Endothelial cell of umbilical vein (primary cell): ENCODE data around the gene SLC44A5. TPM values are rescaled to one million over a fixed set of nuclear protein-coding genes. Genes with fewer than 3 reads are reported as not detected.

Experiments used
- BruUV-seq: library from RNA; stranded (reverse); fragments of 400-500 nt; replicated peaks from 2 replicates; lab custom pipeline; 2021; lab: Mats Ljungman, UMichigan
- CTCF ChIA-PET: fragments of 300-600, 350-600 bp; sonication (Branson Sonifier 250); formaldehyde crosslinking; loops from one replicate; lab custom pipeline; 2021; ENCODE audit warnings: antibody characterized with exemption, inconsistent platforms; lab: Charles Lee
- POLR2A ChIA-PET: fragments of 300-600, 350-600 bp; sonication (Branson Sonifier 250); formaldehyde crosslinking; loops from one replicate; lab custom pipeline; 2021; ENCODE audit warnings: antibody characterized with exemption, inconsistent platforms; lab: Charles Lee
- DNase-seq: peaks from one replicate; pipeline ENCODE4 v3.0.0-alpha.2; 2011; ENCODE audit warnings: low read depth, low spot score
- FAIRE-seq: peaks from 2 replicates; lab custom pipeline; 2011; peaks lifted over from hg19 to GRCh38; lab: Jason Lieb, UNC
- H2AFZ ChIP-seq: 2 replicates; pipeline ENCODE4 v1.6.0; 2012; ENCODE audit warnings: low read depth, low read length, control low read depth, inconsistent platforms
- H3K27ac ChIP-seq: 2 replicates; pipeline ENCODE4 v1.5.1; 2011; ENCODE audit warnings: low read depth, mild to moderate bottlenecking, control low read depth, low read length, moderate library complexity; ENCODE audit not compliant: insufficient read depth
- H3K27me3 ChIP-seq, 2 experiments: 2 replicates each; pipeline versions ENCODE4 v1.6.0 to v1.6.1; 2011; ENCODE audit warnings: low read length in 2 of 2, mixed read lengths in 1 of 2; ENCODE audit not compliant: control insufficient read depth in 2 of 2, insufficient read depth in 2 of 2
- H3K36me3 ChIP-seq, 2 experiments: 2 replicates in 1 of 2; 3 replicates in 1 of 2; pipeline ENCODE4 v1.5.1; 2011; ENCODE audit warnings: low read length in 2 of 2, mild to moderate bottlenecking in 1 of 2, moderate library complexity in 1 of 2; ENCODE audit not compliant: control insufficient read depth in 2 of 2, insufficient read depth in 2 of 2; ENCODE audit errors: extremely low read depth in 1 of 2
- H3K4me1 ChIP-seq: 3 replicates; pipeline ENCODE4 v1.5.1; 2011; ENCODE audit warnings: mild to moderate bottlenecking, low read length; ENCODE audit not compliant: control insufficient read depth, insufficient read depth; ENCODE audit errors: extremely low read depth
- H3K4me2 ChIP-seq: 2 replicates; pipeline ENCODE4 v1.6.1; 2011; ENCODE audit warnings: low read length, control low read depth, mixed read lengths; ENCODE audit not compliant: insufficient read depth
- H3K4me3 ChIP-seq, 3 experiments: fragments of 200-600 bp in 1 of 3; sonication (generic), shearing (Covaris generic) in 1 of 3; replicated peaks in 1 of 3; 2 replicates each; pipeline ENCODE4 v1.5.1; 2011 to 2016; ENCODE audit warnings: control low read depth in 3 of 3, low read length in 3 of 3, mild to moderate bottlenecking in 2 of 3, inconsistent platforms in 1 of 3, low read depth in 1 of 3, moderate library complexity in 1 of 3; ENCODE audit not compliant: insufficient read depth in 1 of 3
- H3K79me2 ChIP-seq: 2 replicates; pipeline ENCODE4 v1.6.0; 2012; ENCODE audit warnings: low read length, inconsistent platforms; ENCODE audit not compliant: control insufficient read depth, insufficient read depth
- H3K9ac ChIP-seq: replicated peaks from 2 replicates; pipeline ENCODE3; 2011; ENCODE audit warnings: low read length, control low read depth; ENCODE audit not compliant: insufficient read depth; ENCODE audit errors: extremely low read depth
- H3K9me1 ChIP-seq: replicated peaks from 3 replicates; pipeline ENCODE4 v1.6.0; 2011; ENCODE audit warnings: mild to moderate bottlenecking, low read length; ENCODE audit not compliant: control insufficient read depth, insufficient read depth; ENCODE audit errors: extremely low read depth
- H3K9me3 ChIP-seq: replicated peaks from 2 replicates; pipeline ENCODE4 v1.5.1; 2012; ENCODE audit warnings: low read length, inconsistent platforms; ENCODE audit not compliant: control insufficient read depth, insufficient read depth
- H4K20me1 ChIP-seq: replicated peaks from 2 replicates; pipeline ENCODE3; 2011; ENCODE audit warnings: mild to moderate bottlenecking, low read length; ENCODE audit not compliant: control insufficient read depth, insufficient read depth; ENCODE audit errors: extremely low read depth
- CTCF ChIP-seq, 2 donors: IDR thresholded peaks; 1 replicate in 1 of 2; 2 replicates in 1 of 2; pipeline ENCODE4 v1.5.1; 2011; ENCODE audit warnings: low read length in 2 of 2, mild to moderate bottlenecking in 2 of 2, moderate library complexity in 2 of 2, control low read depth in 1 of 2, inconsistent platforms in 1 of 2, low read depth in 1 of 2; ENCODE audit not compliant: insufficient read depth in 1 of 2; ENCODE audit errors: extremely low read depth in 1 of 2
- EZH2 ChIP-seq: IDR thresholded peaks from 2 replicates; pipeline ENCODE4 v1.6.1; 2012; ENCODE audit warnings: borderline replicate concordance, low read depth, mild to moderate bottlenecking, moderate library complexity, low read length, inconsistent platforms; ENCODE audit not compliant: severe bottlenecking
- FOS ChIP-seq: IDR thresholded peaks from 2 replicates; pipeline ENCODE4 v1.6.1; 2011; ENCODE audit warnings: mild to moderate bottlenecking, low read length, moderate library complexity, borderline replicate concordance; ENCODE audit not compliant: insufficient read depth
- GATA2 ChIP-seq: IDR thresholded peaks from 2 replicates; pipeline ENCODE4 v1.7.0; 2011; ENCODE audit warnings: low read depth, mild to moderate bottlenecking, moderate library complexity, mixed read lengths, low read length; ENCODE audit not compliant: insufficient read length, insufficient read depth
- JUN ChIP-seq: IDR thresholded peaks from 2 replicates; pipeline ENCODE4 v1.6.1; 2011; ENCODE audit warnings: borderline replicate concordance, low read depth; ENCODE audit not compliant: insufficient read length, insufficient read depth
- MAX ChIP-seq: IDR thresholded peaks from 2 replicates; pipeline ENCODE4 v1.6.1; 2011; ENCODE audit not compliant: insufficient read depth, insufficient read length
- MYC ChIP-seq: IDR thresholded peaks from one replicate; pipeline ENCODE4 v1.6.1; 2011; ENCODE audit warnings: mild to moderate bottlenecking, low read depth, low read length
- POLR2A ChIP-seq: IDR thresholded peaks from 2 replicates; pipeline ENCODE4 v1.6.1; 2012; ENCODE audit warnings: low read depth, mild to moderate bottlenecking, control low read depth, low read length
- POLR2AphosphoS5 ChIP-seq: IDR thresholded peaks from 2 replicates; pipeline ENCODE4 v1.6.1; 2012; ENCODE audit warnings: low read depth, mild to moderate bottlenecking, control low read depth, low read length, moderate library complexity; ENCODE audit not compliant: insufficient read depth
- dilution Hi-C: fragments of 300-500 bp; cut with MboI; formaldehyde crosslinking; loops from one replicate; pipeline ENCODE4 v1.15.0; 2019; ENCODE audit warnings: low sequenced_read_pairs; ENCODE audit not compliant: extremely low pct_ligation_motif_present
- intact Hi-C: fragments of 100-400 bp; cut with micrococcal nuclease; formaldehyde crosslinking; loops from one replicate; pipeline ENCODE4 v1.10.0; 2022
- polyA plus RNA-seq, 4 experiments: library from polyadenylated mRNA; depleted of rRNA in 3 of 4; stranded (reverse) in 3 of 4; unstranded in 1 of 4; fragments of >200 nt; gene quantifications; 2 replicates each; pipeline versions ENCODE4 v1.2.1 to v1.2.3, GENCODE V29; 2011 to 2012; ENCODE audit warnings: missing spikeins in 1 of 4
- total RNA-seq: library from RNA; stranded (reverse); gene quantifications from 2 replicates; pipeline ENCODE4 v1.2.3, GENCODE V29; 2021

SLC44A5 gene
- total and polyA plus RNA-seq, 2 donors (not counting 3 experiments of a cell fraction or from before 2014, with no cell fraction given), result 1.6 to 3.2 TPM

- Histone ChIP-seq H3K9ac (no peak overlapping the region), H3K36me3 (no peaks in the 10 kb centered on the region), H3K4me3 (no peak overlapping the region), H2AFZ (no peak overlapping the region), H3K4me1 (no peaks in the 10 kb centered on the region), H4K20me1 (no peaks in the 10 kb centered on the region), H3K27ac (no peak overlapping the region), H3K27me3 (no peaks in the 10 kb centered on the region), H3K4me2 (no peak overlapping the region), H3K9me1 (no peaks in the 10 kb centered on the region), H3K79me2 (no peaks in the 10 kb centered on the region), H3K9me3 (no peaks in the 10 kb centered on the region)
- no peak for FAIRE-seq
- BruUV-seq, result no TSS peak
- intact Hi-C loops (no loop called here), dilution Hi-C loops (no loop called here)
- ChIA-PET POLR2A (no interaction called here), CTCF (no interaction called here)
- TF ChIP-seq EZH2, result no peak
- no peak for TF ChIP-seq MYC
- no peak for TF ChIP-seq CTCF (IDR thresholded peaks at IDR 0.05; ENCODE audit: extremely low read depth in 1 of 2, insufficient read depth in 1 of 2, low read depth in 1 of 2, low read length in 2 of 2)
- TF ChIP-seq GATA2, result no peak
- TF ChIP-seq MAX, result no peak
- no peak for TF ChIP-seq FOS
- TF ChIP-seq POLR2AphosphoS5, result no peak
- no peak for TF ChIP-seq POLR2A
- TF ChIP-seq JUN, result no peak
- DNase-seq, result no peak
Measured at GRCh38 chr1:75353051-75353450, 257.9 kb downstream of the SLC44A5 start.
